IPS-NIHi7 (cell line): ENCODE data around the gene MX2.

Source experiments
- DNase-seq: peaks from one replicate; pipeline ENCODE4 v3.0.0; 2012; ENCODE audit warnings: mixed read lengths; ENCODE audit errors: extremely low spot score

MX2 gene

GRCh38 chr21:41438425-41439113 is 76.7 kb downstream of the MX2 start:
- DNase-seq = no peak

GRCh38 chr21:41439248-41439647 is 77.4 kb downstream of the MX2 start:
- no peak for DNase-seq

DNA sequence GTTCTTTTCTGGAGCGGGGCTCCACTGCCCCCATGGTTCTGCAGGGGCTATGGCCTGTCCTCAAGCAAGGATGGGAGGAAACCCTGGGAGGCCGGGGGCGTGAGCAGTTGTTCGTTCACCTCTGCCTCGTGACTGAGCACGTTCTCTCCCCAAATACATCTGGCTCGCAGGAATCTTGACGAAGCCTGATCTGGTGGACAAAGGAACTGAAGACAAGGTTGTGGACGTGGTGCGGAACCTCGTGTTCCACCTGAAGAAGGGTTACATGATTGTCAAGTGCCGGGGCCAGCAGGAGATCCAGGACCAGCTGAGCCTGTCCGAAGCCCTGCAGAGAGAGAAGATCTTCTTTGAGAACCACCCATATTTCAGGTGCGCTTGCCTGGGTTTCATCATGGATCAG is 79.7 kb downstream of the MX2 start:
- no peak for DNase-seq

GRCh38 chr21:41442481-41443186 is 80.8 kb downstream of the MX2 start:
- no peak for DNase-seq

DNA sequence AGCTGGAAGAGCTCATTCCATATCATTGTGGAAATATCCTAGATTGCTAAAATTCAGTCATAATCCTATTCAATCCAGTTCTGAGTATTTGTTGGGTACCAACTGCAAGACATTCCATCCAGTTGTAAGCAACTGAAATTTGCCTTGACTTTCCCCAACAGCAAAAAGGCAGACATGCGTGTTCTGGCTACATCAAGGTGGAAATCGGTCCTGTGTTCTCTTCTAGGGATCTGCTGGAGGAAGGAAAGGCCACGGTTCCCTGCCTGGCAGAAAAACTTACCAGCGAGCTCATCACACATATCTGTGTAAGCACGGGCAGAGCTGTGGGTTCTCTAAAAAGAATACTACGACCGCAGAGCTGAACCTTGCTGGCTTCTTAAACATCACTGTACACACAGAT is 81.7 kb downstream of the MX2 start:
- DNase-seq = no peak

GRCh38 chr21:41444703-41445464 is 83.1 kb downstream of the MX2 start:
- DNase-seq = no peak

GRCh38 chr21:41445465-41445862 is 83.6 kb downstream of the MX2 start:
- no peak for DNase-seq

- no peak for DNase-seq
Measured at GRCh38 chr21:41446586-41446985, 84.8 kb downstream of the MX2 start.

DNA sequence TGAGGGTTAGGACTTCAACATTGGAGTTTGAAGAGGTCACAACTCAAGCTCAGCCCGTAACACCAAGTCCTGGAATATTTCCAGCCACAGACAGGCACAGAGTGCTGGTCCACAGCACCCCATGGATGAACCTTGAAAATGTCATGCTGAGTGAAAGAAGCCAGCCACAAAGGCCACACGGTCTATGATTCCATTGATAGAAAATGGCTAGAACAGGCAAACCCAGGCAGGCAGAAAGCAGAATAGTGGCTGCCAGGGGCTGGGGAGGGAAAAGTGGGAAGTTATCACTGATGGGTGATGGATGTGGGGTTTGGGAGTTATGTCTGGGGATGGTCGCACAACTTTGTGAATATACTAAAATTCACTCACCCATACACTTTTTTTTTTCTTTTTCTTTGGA is 85.5 kb downstream of the MX2 start:
- DNase-seq = no peak

DNA sequence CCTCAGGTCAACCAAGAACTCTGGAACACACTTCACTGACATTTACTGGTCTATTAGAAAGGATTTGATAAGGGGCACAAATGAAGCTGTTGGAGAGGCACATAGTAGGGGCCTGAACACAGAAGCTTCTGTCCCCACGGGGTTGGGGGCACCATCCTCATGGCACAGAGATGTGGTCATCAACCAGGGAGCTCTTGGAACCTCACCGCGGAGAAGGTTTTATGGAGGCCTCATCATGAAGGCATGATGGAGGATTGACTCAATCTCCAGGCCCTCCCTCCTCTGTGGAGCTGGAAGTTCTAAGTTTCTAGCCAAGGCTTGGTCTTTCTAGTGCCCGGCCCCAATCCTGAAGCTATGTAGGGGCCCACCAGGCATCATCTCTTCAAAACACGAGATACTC is 87.8 kb downstream of the MX2 start:
- no peak for DNase-seq

DNA sequence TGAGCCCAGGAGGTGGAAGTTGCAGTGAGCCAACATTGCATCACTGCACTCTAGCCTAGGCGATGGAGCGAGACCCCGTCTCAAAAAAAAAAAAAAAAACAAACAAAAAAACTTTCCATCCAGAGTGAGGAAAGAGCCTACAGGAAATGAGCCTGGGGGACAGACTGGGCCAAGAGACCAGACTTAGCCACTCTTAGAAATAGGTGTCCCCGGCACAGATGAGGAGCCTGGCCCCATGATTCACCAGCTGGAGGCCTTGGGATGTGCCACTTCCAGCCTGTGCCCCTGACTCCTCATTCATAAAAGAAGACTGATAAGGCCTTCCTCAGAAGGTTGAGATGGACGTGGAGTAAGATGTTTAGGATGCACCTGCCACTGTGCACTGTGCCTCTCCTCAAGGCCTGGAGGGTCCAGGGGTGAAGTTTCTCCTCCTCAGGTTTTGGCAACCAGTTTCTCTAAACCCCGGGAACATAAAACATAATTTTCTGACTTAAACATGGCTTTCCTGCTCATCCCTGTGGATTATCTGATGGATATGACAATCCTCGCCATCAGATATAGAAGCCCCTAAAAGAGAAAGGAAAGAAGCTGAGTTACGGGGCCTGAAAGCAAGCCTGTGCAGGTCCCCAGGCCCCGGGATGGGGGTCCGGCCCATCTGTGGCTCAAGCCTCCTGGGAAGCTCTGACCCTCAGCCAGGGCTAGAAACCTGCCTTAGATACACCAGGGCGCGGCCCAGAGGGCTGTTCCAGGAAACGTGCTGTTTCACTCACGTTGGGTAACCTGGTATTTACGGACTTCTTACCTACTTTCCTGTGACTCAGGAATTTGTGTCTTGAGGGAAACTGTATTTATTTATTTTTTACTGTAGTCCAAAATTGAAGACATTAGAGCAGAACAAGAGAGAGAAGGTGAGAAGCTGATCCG is 90.2 kb downstream of the MX2 start:
- no peak for DNase-seq

GRCh38 chr21:41453198-41453597 is 91.4 kb downstream of the MX2 start:
- no peak for DNase-seq

DNA sequence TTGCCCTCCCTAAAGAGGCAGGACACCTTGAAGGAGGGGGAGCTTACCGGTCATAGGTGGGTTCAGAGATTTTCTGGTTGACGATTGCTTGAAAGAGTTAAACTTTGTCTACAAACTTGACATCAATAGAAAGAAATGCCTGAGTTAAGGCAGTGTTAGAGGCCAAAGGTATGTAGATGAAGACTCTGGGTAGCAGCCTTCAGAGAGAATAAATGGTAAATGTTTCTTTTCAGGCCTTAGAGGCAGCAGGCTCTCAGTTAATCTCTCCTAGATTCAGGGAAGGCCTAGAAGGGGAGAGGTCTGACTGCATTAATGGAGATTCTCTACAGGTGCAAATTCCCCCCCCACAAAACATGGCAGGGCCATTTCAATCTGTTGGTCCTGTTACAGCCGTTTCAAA is 91.9 kb downstream of the MX2 start:
- no peak for DNase-seq

GRCh38 chr21:41458121-41458520 is 96.3 kb downstream of the MX2 start:
- DNase-seq = no peak

- no peak for DNase-seq
Measured at GRCh38 chr21:41458559-41458958, 96.7 kb downstream of the MX2 start.
